ENCODE measurements around the gene POMGNT2. TPM values are rescaled to one million over a fixed set of nuclear protein-coding genes. Genes with fewer than 3 reads are reported as not detected.

Gene POMGNT2
- total RNA-seq, 1 experiment from 2014 or later, result 45.7 TPM

DNA sequence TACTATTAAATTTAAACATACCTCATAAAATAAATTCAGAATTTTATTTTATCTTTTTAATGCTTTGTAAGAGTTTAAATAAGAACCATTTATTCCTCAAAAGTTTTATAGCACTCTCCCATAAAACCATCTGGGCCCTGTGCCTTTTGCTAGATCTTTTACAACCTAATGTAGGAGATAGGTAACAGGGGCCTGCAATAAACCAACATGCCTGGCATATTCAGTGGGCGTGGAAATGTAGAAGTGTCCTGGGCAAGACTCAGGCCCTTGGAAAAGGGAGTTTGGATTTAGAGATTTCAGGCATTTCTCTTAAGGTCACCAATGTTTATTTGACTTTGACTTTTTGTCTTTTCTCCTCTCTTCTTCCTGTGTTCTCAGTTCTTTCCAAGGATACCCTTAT, 46.4 kb downstream of the POMGNT2 start:
- TF ChIP-seq EZH2phosphoT487 (IDR thresholded peaks at IDR 0.05; ENCODE audit: borderline replicate concordance, low read length) (no peak), EZH2 (IDR thresholded peaks at IDR 0.05; ENCODE audit: low read length, unreplicated experiment) (no peak)
- TF ChIP-seq, protein P1, sequence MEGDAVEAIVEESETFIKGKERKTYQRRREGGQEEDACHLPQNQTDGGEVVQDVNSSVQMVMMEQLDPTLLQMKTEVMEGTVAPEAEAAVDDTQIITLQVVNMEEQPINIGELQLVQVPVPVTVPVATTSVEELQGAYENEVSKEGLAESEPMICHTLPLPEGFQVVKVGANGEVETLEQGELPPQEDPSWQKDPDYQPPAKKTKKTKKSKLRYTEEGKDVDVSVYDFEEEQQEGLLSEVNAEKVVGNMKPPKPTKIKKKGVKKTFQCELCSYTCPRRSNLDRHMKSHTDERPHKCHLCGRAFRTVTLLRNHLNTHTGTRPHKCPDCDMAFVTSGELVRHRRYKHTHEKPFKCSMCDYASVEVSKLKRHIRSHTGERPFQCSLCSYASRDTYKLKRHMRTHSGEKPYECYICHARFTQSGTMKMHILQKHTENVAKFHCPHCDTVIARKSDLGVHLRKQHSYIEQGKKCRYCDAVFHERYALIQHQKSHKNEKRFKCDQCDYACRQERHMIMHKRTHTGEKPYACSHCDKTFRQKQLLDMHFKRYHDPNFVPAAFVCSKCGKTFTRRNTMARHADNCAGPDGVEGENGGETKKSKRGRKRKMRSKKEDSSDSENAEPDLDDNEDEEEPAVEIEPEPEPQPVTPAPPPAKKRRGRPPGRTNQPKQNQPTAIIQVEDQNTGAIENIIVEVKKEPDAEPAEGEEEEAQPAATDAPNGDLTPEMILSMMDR (conservative IDR thresholded peaks at IDR 0.05; ENCODE audit: low read depth, low read length), result no peak
- intact Hi-C loops (cut with micrococcal nuclease), result no loop called here
- Histone ChIP-seq H3K4me1 (ENCODE audit: insufficient read depth, low read length) (no peaks in the 10 kb centered on the region), H3K9me3 (ENCODE audit: low read length) (no peaks in the 10 kb centered on the region), H3K9ac (ENCODE audit: low read length) (no peak overlapping the region), H3K27ac (ENCODE audit: low read length) (no peak overlapping the region), H3K79me2 (ENCODE audit: low read length) (no peaks in the 10 kb centered on the region), H2AFZ (ENCODE audit: low read length) (no peak overlapping the region), H3K27me3 (ENCODE audit: low read length) (peaks cover 2% of the 10 kb centered on the region; the same call in 1 of the 2 replicates), H3K4me3 (ENCODE audit: low read length) (no peak overlapping the region), H4K20me1 (ENCODE audit: low read length) (no peaks in the 10 kb centered on the region), H3K4me2 (ENCODE audit: low read length) (no peak overlapping the region), H3K9me2 (replicated peaks; ENCODE audit: low read length) (no peaks in the 10 kb centered on the region), H3F3A (ENCODE audit: low read length, unreplicated experiment) (no peaks in the 10 kb centered on the region), H3K36me3 (ENCODE audit: low read depth, low read length) (no peaks in the 10 kb centered on the region)
- ChIA-PET CTCF (no interaction called here), POLR2A (ENCODE audit: unreplicated experiment) (no interaction called here)
- ATAC-seq (no peak), DNase-seq (no peak)
- BruUV-seq (replicated peaks), result no TSS peak

DNA sequence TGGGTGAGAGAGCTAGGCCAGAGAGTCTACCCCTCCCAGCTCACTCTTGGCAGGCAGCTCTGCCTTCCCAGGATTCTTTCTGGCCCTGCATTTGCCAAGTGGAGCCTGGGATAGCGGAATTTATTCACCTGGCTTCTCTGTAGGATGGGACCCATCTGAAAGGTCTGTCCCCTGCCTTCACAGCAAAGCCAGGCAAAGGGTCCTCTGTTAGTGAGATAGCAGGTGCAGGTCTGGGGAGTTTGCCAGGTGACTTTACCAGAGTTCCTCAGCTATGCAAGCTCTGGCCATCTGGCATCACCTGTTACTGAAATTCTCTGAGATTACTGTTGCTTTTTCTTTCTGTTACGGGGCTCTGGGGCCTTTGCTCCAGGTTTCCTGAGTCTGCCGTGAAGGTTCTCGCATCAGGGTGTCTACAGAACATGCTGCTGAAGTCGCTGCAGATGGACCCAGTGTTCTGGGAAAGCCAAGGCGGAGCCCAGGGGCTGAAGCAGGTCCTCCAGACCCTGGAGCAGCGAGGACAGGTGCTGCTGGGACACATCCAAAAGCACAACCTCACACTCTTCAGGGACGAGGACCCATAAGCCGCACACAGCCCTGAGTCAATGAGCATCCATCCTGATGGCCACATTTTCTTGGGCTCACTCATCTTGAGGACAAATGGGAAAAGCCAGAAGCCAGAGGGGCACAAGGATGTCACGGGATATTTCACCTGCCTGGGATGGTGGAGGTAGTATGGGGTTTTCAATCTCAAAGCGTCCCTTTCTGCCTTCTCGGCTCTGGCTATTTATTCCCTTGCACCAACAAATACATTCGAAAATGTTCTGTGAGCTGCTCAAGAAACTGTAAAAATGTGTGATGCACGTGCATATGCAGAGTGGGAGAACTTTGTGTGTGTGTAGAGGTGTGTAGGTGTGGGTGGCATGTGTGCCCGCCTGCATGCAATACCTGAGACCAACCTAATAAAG, 49.8 kb downstream of the POMGNT2 start:
- no peak for TF ChIP-seq EZH2phosphoT487 (IDR thresholded peaks at IDR 0.05; ENCODE audit: borderline replicate concordance, low read length)
- no peak for TF ChIP-seq EZH2 (IDR thresholded peaks at IDR 0.05; ENCODE audit: low read length, unreplicated experiment)
- TF ChIP-seq, protein P1 (conservative IDR thresholded peaks at IDR 0.05; ENCODE audit: low read depth, low read length), result no peak
- Histone ChIP-seq H3K9me2 (replicated peaks; ENCODE audit: low read length) (no peaks in the 10 kb centered on the region), H3K27me3 (ENCODE audit: low read length) (peaks cover 18% of the 10 kb centered on the region), H3K4me1 (ENCODE audit: insufficient read depth, low read length) (no peaks in the 10 kb centered on the region), H3K36me3 (ENCODE audit: low read depth, low read length) (no peaks in the 10 kb centered on the region), H3F3A (ENCODE audit: low read length, unreplicated experiment) (no peaks in the 10 kb centered on the region), H3K4me3 (ENCODE audit: low read length) (no peak overlapping the region), H4K20me1 (ENCODE audit: low read length) (no peaks in the 10 kb centered on the region), H3K9me3 (ENCODE audit: low read length) (no peaks in the 10 kb centered on the region), H3K27ac (ENCODE audit: low read length) (no peak overlapping the region), H3K4me2 (ENCODE audit: low read length) (no peak overlapping the region), H3K9ac (ENCODE audit: low read length) (no peak overlapping the region), H3K79me2 (ENCODE audit: low read length) (no peaks in the 10 kb centered on the region), H2AFZ (ENCODE audit: low read length) (no peak overlapping the region)
- no peak for ATAC-seq
- no peak for DNase-seq
- intact Hi-C loops (cut with micrococcal nuclease), result no loop called here
- CTCF ChIA-PET, result no interaction called here
- BruUV-seq (replicated peaks), result no TSS peak
- POLR2A ChIA-PET (ENCODE audit: unreplicated experiment), result no interaction called here

DNA sequence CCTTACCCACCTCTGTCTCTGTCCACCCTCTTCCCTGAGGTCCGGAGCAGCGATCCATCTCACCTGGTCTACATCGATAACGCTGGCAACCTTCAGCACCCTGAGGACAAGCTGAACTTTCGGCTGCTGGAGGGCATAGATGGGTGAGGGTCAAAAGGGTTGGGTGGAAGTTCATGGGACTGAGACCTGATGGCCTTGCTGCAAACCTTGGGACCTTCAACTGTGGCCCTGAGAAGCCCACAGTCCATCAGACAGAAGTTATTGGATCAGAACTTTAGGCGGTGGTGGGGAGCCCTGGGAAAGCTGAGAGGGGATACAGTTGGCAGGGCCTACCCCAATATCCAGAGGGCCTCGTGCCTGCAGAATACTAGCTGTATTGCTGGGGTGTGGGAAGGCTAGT, 50.5 kb downstream of the POMGNT2 start:
- H3K4me2 ChIP-seq (ENCODE audit: low read length), result no peak overlapping the region
- H3K27ac ChIP-seq (ENCODE audit: low read length), result no peak overlapping the region
- 0 out of 2 replicates have a peak, but pooled peaks cover 5% of the 10 kb centered on the region for H3K9me3 ChIP-seq (ENCODE audit: low read length)
- no peaks in the 10 kb centered on the region for H3K9me2 ChIP-seq (replicated peaks; ENCODE audit: low read length)
- no peak for DNase-seq
- H4K20me1 ChIP-seq (ENCODE audit: low read length), result no peaks in the 10 kb centered on the region
- intact Hi-C loops (cut with micrococcal nuclease), result no loop called here
- TF ChIP-seq, protein P1 (conservative IDR thresholded peaks at IDR 0.05; ENCODE audit: low read depth, low read length), result no peak
- TF ChIP-seq EZH2phosphoT487 (IDR thresholded peaks at IDR 0.05; ENCODE audit: borderline replicate concordance, low read length) (no peak), EZH2 (IDR thresholded peaks at IDR 0.05; ENCODE audit: low read length, unreplicated experiment) (no peak)
- no peaks in the 10 kb centered on the region for H3K36me3 ChIP-seq (ENCODE audit: low read depth, low read length)
- no peak overlapping the region for H3K4me3 ChIP-seq (ENCODE audit: low read length)
- H3K79me2 ChIP-seq (ENCODE audit: low read length), result no peaks in the 10 kb centered on the region
- H3K27me3 ChIP-seq (ENCODE audit: low read length), result peaks cover 18% of the 10 kb centered on the region
- H3K4me1 ChIP-seq (ENCODE audit: insufficient read depth, low read length), result no peaks in the 10 kb centered on the region
- H3K9ac ChIP-seq (ENCODE audit: low read length), result no peak overlapping the region
- ChIA-PET POLR2A (ENCODE audit: unreplicated experiment) (no interaction called here), CTCF (no interaction called here)
- H3F3A ChIP-seq (ENCODE audit: low read length, unreplicated experiment), result no peaks in the 10 kb centered on the region
- BruUV-seq (replicated peaks), result no TSS peak
- no peak for ATAC-seq
- H2AFZ ChIP-seq (ENCODE audit: low read length), result no peak overlapping the region

All from PC-3 (cell line).